Stimulated activated CD4-positive, alpha-beta T cell treated with anti-CD3 and anti-CD28 coated beads, TNF-alpha, amount 100 ng/mL, for 4 hours (primary cell): ENCODE measurements around the gene TMEM272.

Experiments
- DNase-seq, 3 experiments: peaks; one replicate each; pipeline ENCODE4 v3.0.0-alpha.2; 2020; ENCODE audit warnings: low read depth in 3 of 3

Gene TMEM272

GRCh38 chr13:51804295-51805172, 40.4 kb downstream of the TMEM272 start:
- peak in 1 of 3 experiments; percentile 24 for DNase-seq

- DNase-seq, result peak; percentile 70 to 77 (median 72)
Measured at GRCh38 chr13:51803422-51804294, 41.3 kb downstream of the TMEM272 start, which contains the start of gene DHRS12. TSS of gene DHRS12 (minus strand) at chr13:51804163. CDS start at chr13:51799659, 4,504 bp downstream.

GRCh38 chr13:51802631-51803418, 42.2 kb downstream of the TMEM272 start:
- DNase-seq, result no peak

- no peak for DNase-seq
Measured at GRCh38 chr13:51801631-51802099, 43.3 kb downstream of the TMEM272 start.

GRCh38 chr13:51800486-51800885, 44.5 kb downstream of the TMEM272 start:
- no peak for DNase-seq

- no peak for DNase-seq
Measured at GRCh38 chr13:51799261-51799660, 45.7 kb downstream of the TMEM272 start.

- peak in 2 of 3 experiments; percentile 41 to 45 for DNase-seq
Measured at GRCh38 chr13:51797664-51798488, 47.1 kb downstream of the TMEM272 start.

- DNase-seq, result no peak
Measured at GRCh38 chr13:51796546-51796945, 48.4 kb downstream of the TMEM272 start.

- DNase-seq, result no peak
Measured at GRCh38 chr13:51795419-51795818, 49.6 kb downstream of the TMEM272 start.

GRCh38 chr13:51794964-51795363, 50.0 kb downstream of the TMEM272 start:
- no peak for DNase-seq

- DNase-seq, result peak in 2 of 3 experiments; percentile 31 to 38
Measured at GRCh38 chr13:51793570-51794271, 51.3 kb downstream of the TMEM272 start.

GRCh38 chr13:51786425-51787265, 58.3 kb downstream of the TMEM272 start:
- no peak for DNase-seq

GRCh38 chr13:51785712-51786424, 59.1 kb downstream of the TMEM272 start:
- no peak for DNase-seq

GRCh38 chr13:51784097-51784496, 60.9 kb downstream of the TMEM272 start:
- no peak for DNase-seq

GRCh38 chr13:51783428-51784094, 61.4 kb downstream of the TMEM272 start:
- no peak for DNase-seq

- no peak for DNase-seq
Measured at GRCh38 chr13:51782026-51782710, 62.8 kb downstream of the TMEM272 start.
